ENCODE measurements around the gene MRPL27. TPM values are rescaled to one million over a fixed set of nuclear protein-coding genes. Genes with fewer than 3 reads are reported as not detected.
"Not testable (repeated sequence)": the region's sequence is repeated elsewhere in the genome, so short reads cannot be mapped to it uniquely, and the experiment has no call there.

The MRPL27 gene
- total RNA-seq, 2 donors from 2014 or later = 38.2 to 40.1 TPM

GRCh38 chr17:50349243-50349600, 23.8 kb downstream of the MRPL27 start:
- no peak for DNase-seq (ENCODE audit: low spot score)
- intact Hi-C loops (cut with DNase I) = no loop called here

DNA sequence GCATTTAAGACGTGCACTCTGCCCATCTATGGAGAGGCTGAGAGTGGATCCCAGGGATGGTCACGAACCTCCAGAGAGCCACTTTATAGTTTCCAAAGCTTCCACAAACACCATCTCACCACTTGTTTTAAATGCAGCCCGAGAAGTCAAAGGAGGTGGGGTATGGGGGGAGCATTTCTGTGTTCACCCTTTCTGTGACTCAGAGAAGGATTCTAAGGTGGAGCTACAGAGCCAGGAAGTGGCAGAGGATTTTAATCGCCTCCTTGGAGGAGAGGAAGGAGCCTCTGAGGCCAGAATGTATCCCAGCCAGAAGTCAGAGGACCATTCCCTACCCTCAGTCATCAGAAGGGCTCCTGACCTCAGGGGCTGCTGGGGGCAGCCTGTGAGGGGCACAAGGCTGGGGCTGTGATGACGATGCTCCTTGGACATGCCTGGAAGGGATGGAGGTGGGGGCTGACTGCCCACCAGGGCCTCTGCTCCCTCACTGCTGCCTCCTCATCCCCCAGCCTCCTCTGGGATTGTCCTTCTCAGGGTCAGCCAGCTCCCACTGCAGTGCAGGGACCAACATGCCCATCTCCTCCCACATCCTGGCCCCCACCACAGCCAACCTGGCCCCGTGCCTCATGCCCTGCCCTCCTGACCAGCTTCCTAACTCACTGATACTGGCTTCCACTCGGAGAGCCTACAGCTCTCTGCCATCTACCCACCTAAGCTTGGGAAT, 24.3 kb downstream of the MRPL27 start:
- peak; percentile 13 for DNase-seq (ENCODE audit: low spot score)
- intact Hi-C loops (cut with DNase I) = no loop called here

- intact Hi-C loops (cut with DNase I) = no loop called here
- no peak for DNase-seq (ENCODE audit: low spot score)
Measured at GRCh38 chr17:50347894-50348291, 25.1 kb downstream of the MRPL27 start.

- intact Hi-C loops (cut with DNase I) = no loop called here
- peak; percentile 81 for DNase-seq (ENCODE audit: low spot score)
Measured at GRCh38 chr17:50347117-50347893, 25.7 kb downstream of the MRPL27 start.

GRCh38 chr17:50346313-50347116, 26.5 kb downstream of the MRPL27 start:
- DNase-seq (ENCODE audit: low spot score) = peak; percentile 83
- intact Hi-C loops (cut with DNase I) = no loop called here

GRCh38 chr17:50345432-50346312, 27.3 kb downstream of the MRPL27 start, which contains the start of gene XYLT2:
XYLT2 (plus strand) TSS chr17:50346126; CDS start chr17:50346141, 15 bp downstream.
- peak; percentile 95 for DNase-seq (ENCODE audit: low spot score)
- intact Hi-C loops (cut with DNase I) = no loop called here

DNA sequence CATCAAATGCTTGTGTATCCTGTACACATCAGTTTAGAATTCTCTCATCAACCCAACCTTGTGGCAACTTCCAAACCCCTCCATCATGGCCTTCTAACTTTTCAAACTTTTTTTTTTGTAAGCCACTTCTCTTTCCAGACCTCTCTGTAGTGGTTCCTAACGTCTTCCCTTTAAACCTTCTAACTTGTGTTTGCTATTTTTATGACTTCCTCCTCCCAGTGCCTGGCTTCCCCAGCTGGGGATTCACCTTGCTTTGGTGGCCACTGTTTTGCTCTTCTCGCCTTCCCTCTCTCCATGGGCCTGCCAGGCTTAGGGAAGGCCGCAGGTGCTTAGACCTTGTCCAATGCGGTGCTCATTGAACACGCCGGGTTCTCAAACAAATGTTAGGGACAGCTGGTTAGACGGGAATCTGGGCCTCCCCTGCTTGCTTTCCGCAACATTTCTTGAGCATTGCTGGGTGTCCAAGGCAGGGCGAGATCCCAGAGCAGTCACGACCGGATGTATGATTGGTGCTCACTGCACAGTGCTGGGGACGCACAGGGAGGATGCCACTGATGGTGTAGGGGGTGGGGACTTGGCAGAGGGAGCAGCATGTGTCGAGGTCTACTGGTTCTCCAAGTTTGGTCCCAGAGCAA, 28.1 kb downstream of the MRPL27 start:
- intact Hi-C loops (cut with DNase I) = no loop called here
- peak; percentile 64 for DNase-seq (ENCODE audit: low spot score)

DNA sequence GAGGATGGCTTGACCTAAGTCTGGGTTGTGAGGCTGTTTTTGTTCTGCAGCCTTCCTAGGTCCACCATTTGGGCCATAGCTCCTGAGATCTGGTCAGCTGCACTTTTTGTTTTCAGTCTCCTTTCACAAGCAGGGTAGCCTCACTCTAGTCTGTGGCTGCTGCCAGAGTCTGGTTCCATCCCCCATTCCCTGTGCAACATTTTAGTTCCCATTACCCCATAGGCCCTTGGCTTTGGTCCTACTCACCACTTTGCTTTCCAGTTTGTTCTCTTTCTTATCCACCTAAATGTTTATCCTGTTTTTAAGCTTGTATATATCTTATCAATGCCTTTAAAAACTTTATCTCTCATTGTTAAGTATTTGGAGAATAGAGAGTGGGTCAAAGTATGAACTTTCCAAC, 33.6 kb downstream of the MRPL27 start:
- peak; percentile 13 for DNase-seq (ENCODE audit: low spot score)
- intact Hi-C loops (cut with DNase I) = no loop called here

GRCh38 chr17:50338645-50339044, 34.3 kb downstream of the MRPL27 start:
- intact Hi-C loops (cut with DNase I) = no loop called here

GRCh38 chr17:50337956-50338355, 35.0 kb downstream of the MRPL27 start:
- peak; percentile 7 for DNase-seq (ENCODE audit: low spot score)
- intact Hi-C loops (cut with DNase I) = no loop called here

More at GRCh38 chr17:50338645-50339044, 34.3 kb downstream of the MRPL27 start:
- no peak for DNase-seq (ENCODE audit: low spot score)

- DNase-seq (ENCODE audit: low spot score) = peak; percentile 36
Measured at GRCh38 chr17:50333291-50334057, 39.5 kb downstream of the MRPL27 start.

DNA sequence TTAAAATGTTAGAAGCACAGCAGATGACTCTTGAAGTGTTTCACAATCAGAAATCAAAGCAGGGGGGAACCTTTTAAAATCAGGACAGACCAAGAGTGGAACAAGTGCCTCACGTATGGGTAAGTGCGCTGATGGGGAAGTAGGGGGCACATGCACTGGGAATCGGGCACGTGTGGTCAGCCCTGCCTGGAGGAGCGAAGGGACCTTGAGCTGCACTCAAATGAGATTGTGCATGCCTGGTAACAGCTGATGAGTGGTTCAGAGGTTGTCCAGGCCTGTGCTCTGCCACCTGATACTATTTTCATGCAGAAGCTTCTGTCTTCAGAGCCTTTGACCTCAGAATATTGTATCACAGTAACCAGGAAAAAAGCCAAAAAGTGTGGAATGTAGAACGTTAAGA, 40.8 kb downstream of the MRPL27 start:
- intact Hi-C loops (cut with DNase I) = no loop called here
- no peak for DNase-seq (ENCODE audit: low spot score)

More at GRCh38 chr17:50333291-50334057, 39.5 kb downstream of the MRPL27 start:
- intact Hi-C loops (cut with DNase I) = not testable (repeated sequence)

- intact Hi-C loops (cut with DNase I) = no loop called here
- peak; percentile 64 for DNase-seq (ENCODE audit: low spot score)
Measured at GRCh38 chr17:50331085-50331791, 41.7 kb downstream of the MRPL27 start.

- intact Hi-C loops (cut with DNase I) = no loop called here
- DNase-seq (ENCODE audit: low spot score) = peak; percentile 67
Measured at GRCh38 chr17:50330151-50330775, 42.7 kb downstream of the MRPL27 start.

GRCh38 chr17:50329716-50330115, 43.3 kb downstream of the MRPL27 start:
- DNase-seq (ENCODE audit: low spot score) = peak; percentile 47
- intact Hi-C loops (cut with DNase I) = no loop called here
